ENCODE data around the gene LHX4.

The LHX4 gene

GRCh38 chr1:180280617-180281016 lies 50.6 kb downstream of the LHX4 start:
- Histone ChIP-seq H3K4me3 (ENCODE audit: insufficient read depth, low read depth, low read length) (no peak overlapping the region), H3K27me3 (ENCODE audit: control insufficient read depth, insufficient read depth, low read length, poor library complexity, severe bottlenecking) (no peaks in the 10 kb centered on the region), H3K36me3 (ENCODE audit: control insufficient read depth, insufficient read depth, low read length) (peaks cover 10% of the 10 kb centered on the region), H3K27ac (ENCODE audit: insufficient read depth, low read depth, low read length, poor library complexity, severe bottlenecking) (no peak overlapping the region), H3K4me1 (ENCODE audit: control insufficient read depth, insufficient read depth, low read length) (no peaks in the 10 kb centered on the region), H3K9me3 (ENCODE audit: control insufficient read depth, low read length) (peaks cover 3% of the 10 kb centered on the region)
- WGBS, 2 experiments, result 70 to 72% methylated on average over 2 of the region's 2 CpGs

DNA sequence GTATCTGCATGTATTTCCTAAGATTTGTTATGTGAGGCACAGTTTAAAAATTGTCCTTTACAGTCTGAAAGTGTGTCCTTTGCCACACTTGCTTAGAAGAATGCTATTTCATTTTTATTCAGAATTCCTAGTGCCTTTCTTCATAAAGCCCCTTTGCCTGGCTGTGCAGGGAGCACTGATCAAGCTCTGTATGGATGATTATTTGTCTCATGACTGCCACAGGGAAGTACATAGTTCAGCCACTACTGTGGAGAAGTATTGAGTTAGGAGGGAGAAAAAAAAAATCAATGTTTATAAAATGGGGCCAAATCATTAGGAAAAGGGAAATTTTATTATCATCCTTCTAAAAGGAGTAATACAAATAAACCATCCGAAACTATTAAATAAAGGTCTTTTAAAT lies 51.4 kb downstream of the LHX4 start:
- no peak overlapping the region for H3K4me3 ChIP-seq (ENCODE audit: insufficient read depth, low read depth, low read length)
- H3K9me3 ChIP-seq (ENCODE audit: control insufficient read depth, low read length), result no peaks in the 10 kb centered on the region
- peaks cover 1% of the 10 kb centered on the region for H3K36me3 ChIP-seq (ENCODE audit: control insufficient read depth, insufficient read depth, low read length)
- no peak overlapping the region for H3K27ac ChIP-seq (ENCODE audit: insufficient read depth, low read depth, low read length, poor library complexity, severe bottlenecking)
- WGBS, 2 experiments, result 80 to 97% methylated on average over 1 of the region's 1 CpG
- H3K4me1 ChIP-seq (ENCODE audit: control insufficient read depth, insufficient read depth, low read length), result no peaks in the 10 kb centered on the region
- no peaks in the 10 kb centered on the region for H3K27me3 ChIP-seq (ENCODE audit: control insufficient read depth, insufficient read depth, low read length, poor library complexity, severe bottlenecking)

- no peaks in the 10 kb centered on the region for H3K4me1 ChIP-seq (ENCODE audit: control insufficient read depth, insufficient read depth, low read length)
- H3K36me3 ChIP-seq (ENCODE audit: control insufficient read depth, insufficient read depth, low read length), result peaks cover 4% of the 10 kb centered on the region
- WGBS, 2 experiments, result 96 to 100% methylated on average over 4 to 5 of the region's 5 CpGs
Measured at GRCh38 chr1:180282401-180283044, 52.5 kb downstream of the LHX4 start.

DNA sequence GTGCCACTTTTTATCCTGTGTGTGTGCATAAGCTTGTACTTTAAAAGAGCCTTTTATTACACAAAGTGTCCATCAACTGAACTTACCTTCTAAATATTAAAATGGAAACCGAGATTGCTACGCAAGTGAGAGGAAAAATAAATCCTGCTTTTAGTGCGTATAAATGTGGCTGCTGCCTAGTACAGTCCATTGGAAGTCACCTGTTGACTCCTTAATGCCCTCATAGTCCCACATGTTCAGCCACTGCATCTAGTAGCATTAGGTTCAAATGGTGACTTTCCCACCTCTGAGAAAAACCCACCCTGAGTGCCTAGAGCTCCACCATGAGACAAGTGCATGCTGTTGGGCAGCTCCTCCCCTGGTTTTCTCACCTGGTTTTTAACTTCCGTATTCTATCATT lies 53.0 kb downstream of the LHX4 start:
- Histone ChIP-seq H3K27me3 (ENCODE audit: control insufficient read depth, insufficient read depth, low read length, poor library complexity, severe bottlenecking) (no peaks in the 10 kb centered on the region), H3K4me3 (ENCODE audit: insufficient read depth, low read depth, low read length) (no peak overlapping the region), H3K9me3 (ENCODE audit: control insufficient read depth, low read length) (no peaks in the 10 kb centered on the region), H3K36me3 (ENCODE audit: control insufficient read depth, insufficient read depth, low read length) (peaks cover 4% of the 10 kb centered on the region), H3K27ac (ENCODE audit: insufficient read depth, low read depth, low read length, poor library complexity, severe bottlenecking) (no peak overlapping the region), H3K4me1 (ENCODE audit: control insufficient read depth, insufficient read depth, low read length) (no peaks in the 10 kb centered on the region)
- WGBS, 2 experiments, result 94 to 99% methylated on average over 4 of the region's 4 CpGs

More at GRCh38 chr1:180282401-180283044, 52.5 kb downstream of the LHX4 start:
- H3K4me3 ChIP-seq (ENCODE audit: insufficient read depth, low read depth, low read length), result no peak overlapping the region
- H3K27me3 ChIP-seq (ENCODE audit: control insufficient read depth, insufficient read depth, low read length, poor library complexity, severe bottlenecking), result no peaks in the 10 kb centered on the region
- no peak overlapping the region for H3K27ac ChIP-seq (ENCODE audit: insufficient read depth, low read depth, low read length, poor library complexity, severe bottlenecking)
- H3K9me3 ChIP-seq (ENCODE audit: control insufficient read depth, low read length), result no peaks in the 10 kb centered on the region

- H3K27ac ChIP-seq (ENCODE audit: insufficient read depth, low read depth, low read length, poor library complexity, severe bottlenecking), result no peak overlapping the region
- H3K4me3 ChIP-seq (ENCODE audit: insufficient read depth, low read depth, low read length), result no peak overlapping the region
- no peaks in the 10 kb centered on the region for H3K9me3 ChIP-seq (ENCODE audit: control insufficient read depth, low read length)
- no peaks in the 10 kb centered on the region for H3K4me1 ChIP-seq (ENCODE audit: control insufficient read depth, insufficient read depth, low read length)
- H3K27me3 ChIP-seq (ENCODE audit: control insufficient read depth, insufficient read depth, low read length, poor library complexity, severe bottlenecking), result no peaks in the 10 kb centered on the region
- peaks cover 4% of the 10 kb centered on the region for H3K36me3 ChIP-seq (ENCODE audit: control insufficient read depth, insufficient read depth, low read length)
Measured at GRCh38 chr1:180286417-180286816, 56.4 kb downstream of the LHX4 start.

DNA sequence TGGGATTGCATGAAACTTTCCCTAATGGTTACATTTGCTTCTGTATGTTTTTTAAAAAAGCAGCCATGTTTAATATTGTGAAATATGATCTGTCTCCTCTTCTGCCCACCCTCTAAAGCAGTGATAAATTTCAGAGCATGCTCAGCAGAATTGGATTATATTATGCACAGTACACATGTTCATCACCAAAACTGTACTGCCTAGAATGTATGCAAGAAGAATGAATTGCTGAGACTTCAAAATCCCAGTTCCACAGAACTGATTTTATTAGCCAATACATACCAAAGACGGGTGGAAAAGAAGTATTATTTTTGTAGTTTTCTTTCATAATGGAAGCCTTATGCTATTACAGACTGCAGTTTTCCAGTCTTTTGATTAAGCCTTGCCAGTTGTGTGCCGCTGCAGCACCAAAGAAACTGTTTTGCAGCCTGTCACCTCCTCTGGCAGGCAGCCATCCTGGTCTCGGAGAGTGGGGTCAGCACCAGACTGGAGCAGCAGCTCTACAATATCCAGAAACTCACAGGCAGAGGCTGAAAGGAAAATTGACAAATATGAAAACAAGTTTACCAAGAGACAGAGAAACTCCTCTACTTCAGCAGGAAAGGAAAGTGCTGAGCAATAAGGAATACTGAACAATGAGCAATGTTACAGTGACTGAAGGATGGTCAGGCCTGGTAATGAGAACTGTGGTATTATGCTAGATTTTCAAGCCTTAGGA lies 58.1 kb downstream of the LHX4 start:
- no peaks in the 10 kb centered on the region for H3K4me1 ChIP-seq (ENCODE audit: control insufficient read depth, insufficient read depth, low read length)
- H3K27me3 ChIP-seq (ENCODE audit: control insufficient read depth, insufficient read depth, low read length, poor library complexity, severe bottlenecking), result no peaks in the 10 kb centered on the region
- H3K36me3 ChIP-seq (ENCODE audit: control insufficient read depth, insufficient read depth, low read length), result peaks cover 4% of the 10 kb centered on the region
- no peak overlapping the region for H3K27ac ChIP-seq (ENCODE audit: insufficient read depth, low read depth, low read length, poor library complexity, severe bottlenecking)
- no peak overlapping the region for H3K4me3 ChIP-seq (ENCODE audit: insufficient read depth, low read depth, low read length)
- WGBS, 2 experiments, result 88 to 94% methylated on average over 3 of the region's 3 CpGs
- no peaks in the 10 kb centered on the region for H3K9me3 ChIP-seq (ENCODE audit: control insufficient read depth, low read length)

- Histone ChIP-seq H3K36me3 (ENCODE audit: control insufficient read depth, insufficient read depth, low read length) (peaks cover 4% of the 10 kb centered on the region), H3K27ac (ENCODE audit: insufficient read depth, low read depth, low read length, poor library complexity, severe bottlenecking) (no peak overlapping the region), H3K27me3 (ENCODE audit: control insufficient read depth, insufficient read depth, low read length, poor library complexity, severe bottlenecking) (no peaks in the 10 kb centered on the region), H3K4me1 (ENCODE audit: control insufficient read depth, insufficient read depth, low read length) (no peaks in the 10 kb centered on the region), H3K4me3 (ENCODE audit: insufficient read depth, low read depth, low read length) (no peak overlapping the region), H3K9me3 (ENCODE audit: control insufficient read depth, low read length) (no peaks in the 10 kb centered on the region)
- WGBS, 2 experiments, result 92 to 100% methylated on average over 1 of the region's 1 CpG
Measured at GRCh38 chr1:180288940-180289339, 58.9 kb downstream of the LHX4 start.

GRCh38 chr1:180290265-180291001 lies 60.4 kb downstream of the LHX4 start:
- peaks cover 4% of the 10 kb centered on the region for H3K36me3 ChIP-seq (ENCODE audit: control insufficient read depth, insufficient read depth, low read length)
- H3K4me1 ChIP-seq (ENCODE audit: control insufficient read depth, insufficient read depth, low read length), result no peaks in the 10 kb centered on the region
- 96% methylated on average over 6 of the region's 6 CpGs for WGBS, 2 experiments
- no peak overlapping the region for H3K4me3 ChIP-seq (ENCODE audit: insufficient read depth, low read depth, low read length)
- no peak overlapping the region for H3K27ac ChIP-seq (ENCODE audit: insufficient read depth, low read depth, low read length, poor library complexity, severe bottlenecking)
- H3K27me3 ChIP-seq (ENCODE audit: control insufficient read depth, insufficient read depth, low read length, poor library complexity, severe bottlenecking), result no peaks in the 10 kb centered on the region
- no peaks in the 10 kb centered on the region for H3K9me3 ChIP-seq (ENCODE audit: control insufficient read depth, low read length)

DNA sequence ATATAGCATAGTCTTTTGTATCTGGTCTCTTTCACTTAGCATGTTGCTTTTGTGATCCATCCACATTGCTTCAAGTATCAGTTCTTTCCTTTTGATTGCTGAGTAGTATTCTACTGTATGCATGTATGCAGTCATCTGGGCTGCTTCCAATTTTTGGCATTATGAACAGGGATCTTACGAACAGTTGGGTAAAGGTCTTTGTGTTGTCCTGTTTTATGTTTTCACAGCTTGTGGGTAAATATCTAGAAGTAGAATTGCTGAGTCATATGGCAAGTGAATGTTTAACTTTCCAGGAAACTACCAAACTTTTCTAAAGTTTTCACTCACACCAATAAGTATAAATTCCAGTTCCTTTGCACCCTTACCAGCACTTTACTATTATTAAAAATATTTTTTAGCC lies 60.9 kb downstream of the LHX4 start:
- Histone ChIP-seq H3K9me3 (ENCODE audit: control insufficient read depth, low read length) (no peaks in the 10 kb centered on the region), H3K4me3 (ENCODE audit: insufficient read depth, low read depth, low read length) (no peak overlapping the region), H3K27me3 (ENCODE audit: control insufficient read depth, insufficient read depth, low read length, poor library complexity, severe bottlenecking) (no peaks in the 10 kb centered on the region), H3K4me1 (ENCODE audit: control insufficient read depth, insufficient read depth, low read length) (no peaks in the 10 kb centered on the region), H3K27ac (ENCODE audit: insufficient read depth, low read depth, low read length, poor library complexity, severe bottlenecking) (no peak overlapping the region), H3K36me3 (ENCODE audit: control insufficient read depth, insufficient read depth, low read length) (peaks cover 4% of the 10 kb centered on the region)
- 90 to 95% methylated on average over 1 of the region's 1 CpG for WGBS, 2 experiments

- 97 to 98% methylated on average over 2 of the region's 2 CpGs for WGBS, 2 experiments
- Histone ChIP-seq H3K27ac (ENCODE audit: insufficient read depth, low read depth, low read length, poor library complexity, severe bottlenecking) (no peak overlapping the region), H3K4me3 (ENCODE audit: insufficient read depth, low read depth, low read length) (no peak overlapping the region), H3K36me3 (ENCODE audit: control insufficient read depth, insufficient read depth, low read length) (no peaks in the 10 kb centered on the region), H3K4me1 (ENCODE audit: control insufficient read depth, insufficient read depth, low read length) (no peaks in the 10 kb centered on the region), H3K9me3 (ENCODE audit: control insufficient read depth, low read length) (no peaks in the 10 kb centered on the region), H3K27me3 (ENCODE audit: control insufficient read depth, insufficient read depth, low read length, poor library complexity, severe bottlenecking) (no peaks in the 10 kb centered on the region)
Measured at GRCh38 chr1:180294711-180295110, 64.6 kb downstream of the LHX4 start.

Measured in ectodermal cell (in vitro differentiated cells).